PC-9 (cell line): Measurements from ENCODE around the gene GDF7.

Source experiments
- CTCF ChIP-seq: fragments of 200-600 bp; sonication (generic); conservative IDR thresholded peaks from 2 replicates; pipeline ENCODE4 v1.6.1; 2017; ENCODE audit warnings: mixed run types, antibody characterized with exemption, mild to moderate bottlenecking, moderate library complexity
- EZH2 ChIP-seq: fragments of 200-600 bp; sonication (generic); IDR thresholded peaks from 2 replicates; pipeline ENCODE4 v1.8.0; 2017; ENCODE audit warnings: antibody characterized with exemption, low read depth

DNA sequence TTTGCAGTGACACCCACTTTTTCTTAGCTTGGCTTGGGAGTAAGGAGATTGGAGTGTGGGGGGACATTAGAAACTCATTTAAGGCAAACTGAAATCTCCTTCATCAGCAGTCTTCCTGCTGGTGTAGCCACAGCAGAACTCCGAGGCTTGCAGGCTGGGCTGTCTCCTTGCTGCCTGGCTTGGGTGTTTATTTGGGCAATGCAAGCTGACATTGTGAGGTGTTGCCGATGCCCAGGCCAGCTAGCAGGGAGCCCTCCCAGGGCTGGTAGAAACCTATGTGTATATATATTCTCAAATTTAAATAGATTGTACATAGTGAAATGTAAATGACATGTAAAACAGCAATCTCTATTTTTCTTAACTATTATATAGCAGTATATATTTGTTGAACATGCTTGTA is 11.8 kb downstream of the GDF7 start:
- no peak for TF ChIP-seq CTCF
- no peak for TF ChIP-seq EZH2
